Loucy (cell line): ENCODE results near the gene TPCN1.

Experiments used
- EZH2phosphoT487 ChIP-seq: fragments of 200-600 bp; IDR thresholded peaks from 2 replicates; pipeline ENCODE4 v1.6.1; 2018; ENCODE audit warnings: antibody characterized with exemption, mild to moderate bottlenecking, moderate library complexity, borderline replicate concordance
- TF ChIP-seq, protein P1 (sequence below): fragments of 200-600 bp; sonication (generic); conservative IDR thresholded peaks from 2 replicates; pipeline ENCODE4 v1.5.1; 2014; ENCODE audit warnings: mild to moderate bottlenecking, antibody characterized with exemption, low read length

DNA sequence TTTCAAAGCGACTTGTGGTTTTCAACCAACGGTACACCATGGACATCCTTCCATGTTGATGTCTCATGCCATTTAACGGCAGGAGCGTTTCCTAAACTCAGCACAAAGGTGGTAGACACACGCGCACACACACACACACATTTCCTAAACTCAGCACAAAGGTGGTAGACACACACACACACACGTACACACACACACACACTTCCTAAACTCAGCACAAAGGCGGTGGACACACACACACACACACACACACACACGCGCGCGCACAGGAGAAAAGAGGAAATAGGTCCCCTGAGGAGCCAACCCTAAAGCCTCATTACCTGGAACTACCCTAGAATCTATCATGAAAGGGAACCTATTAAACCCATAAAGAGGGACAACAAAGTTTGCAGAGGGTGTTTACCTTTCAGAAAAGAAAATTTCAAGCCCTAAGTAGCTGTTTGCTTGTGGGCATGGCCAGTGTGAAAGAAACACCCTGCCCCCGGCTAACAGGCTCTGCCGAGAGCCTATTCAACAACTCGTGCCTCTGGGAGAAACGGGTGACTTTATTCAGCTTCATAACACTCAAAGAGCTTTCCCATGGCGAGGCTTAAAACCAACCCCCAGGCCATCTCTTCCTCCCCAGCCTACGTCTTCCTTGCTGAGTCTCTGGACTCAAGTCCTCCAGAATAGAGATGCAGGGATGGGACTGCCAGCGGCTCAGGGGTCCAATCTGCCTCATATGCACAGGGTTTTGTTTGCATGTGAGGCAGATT lies 81.8 kb downstream of the TPCN1 start:
- TF ChIP-seq, protein P1, sequence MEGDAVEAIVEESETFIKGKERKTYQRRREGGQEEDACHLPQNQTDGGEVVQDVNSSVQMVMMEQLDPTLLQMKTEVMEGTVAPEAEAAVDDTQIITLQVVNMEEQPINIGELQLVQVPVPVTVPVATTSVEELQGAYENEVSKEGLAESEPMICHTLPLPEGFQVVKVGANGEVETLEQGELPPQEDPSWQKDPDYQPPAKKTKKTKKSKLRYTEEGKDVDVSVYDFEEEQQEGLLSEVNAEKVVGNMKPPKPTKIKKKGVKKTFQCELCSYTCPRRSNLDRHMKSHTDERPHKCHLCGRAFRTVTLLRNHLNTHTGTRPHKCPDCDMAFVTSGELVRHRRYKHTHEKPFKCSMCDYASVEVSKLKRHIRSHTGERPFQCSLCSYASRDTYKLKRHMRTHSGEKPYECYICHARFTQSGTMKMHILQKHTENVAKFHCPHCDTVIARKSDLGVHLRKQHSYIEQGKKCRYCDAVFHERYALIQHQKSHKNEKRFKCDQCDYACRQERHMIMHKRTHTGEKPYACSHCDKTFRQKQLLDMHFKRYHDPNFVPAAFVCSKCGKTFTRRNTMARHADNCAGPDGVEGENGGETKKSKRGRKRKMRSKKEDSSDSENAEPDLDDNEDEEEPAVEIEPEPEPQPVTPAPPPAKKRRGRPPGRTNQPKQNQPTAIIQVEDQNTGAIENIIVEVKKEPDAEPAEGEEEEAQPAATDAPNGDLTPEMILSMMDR = no peak
- TF ChIP-seq EZH2phosphoT487 = no peak
